Astrocyte of the cerebellum (primary cell): ENCODE results near the gene EGFL8.

ENCODE experiments used
- DNase-seq: peaks from one replicate; pipeline ENCODE4 v3.0.0-alpha.2; 2011; ENCODE audit warnings: low read depth
- H3K4me3 ChIP-seq: 2 replicates; pipeline ENCODE4 v1.5.1; 2011; ENCODE audit warnings: mild to moderate bottlenecking, low read depth, low read length, moderate library complexity
- CTCF ChIP-seq: IDR thresholded peaks from 2 replicates; pipeline ENCODE4 v1.5.1; 2012; ENCODE audit warnings: low read length, low read depth, moderate library complexity, mild to moderate bottlenecking; ENCODE audit errors: missing control alignments
- in situ Hi-C: cut with HindIII; loops from 2 replicates; pipeline ENCODE4 v1.10.0; 2017; ENCODE audit warnings: low sequenced_read_pairs

EGFL8 gene

GRCh38 chr6:32149092-32149755 lies 15.2 kb upstream of the EGFL8 start:
- peak overlapping the region; percentile 14 for H3K4me3 ChIP-seq
- in situ Hi-C loops = no loop called here
- no peak for DNase-seq
- TF ChIP-seq CTCF = no peak

- no peak overlapping the region for H3K4me3 ChIP-seq
- DNase-seq = no peak
- in situ Hi-C loops = no loop called here
Observed at GRCh38 chr6:32149932-32150870, 14.2 kb upstream of the EGFL8 start.

GRCh38 chr6:32151181-32151862 lies 13.1 kb upstream of the EGFL8 start:
- no peak for TF ChIP-seq CTCF
- no peak for DNase-seq
- in situ Hi-C loops = no loop called here
- H3K4me3 ChIP-seq = peak overlapping the region; percentile 10

More at GRCh38 chr6:32149932-32150870, 14.2 kb upstream of the EGFL8 start:
- no peak for TF ChIP-seq CTCF

- no peak for DNase-seq
- TF ChIP-seq CTCF = no peak
- H3K4me3 ChIP-seq = peak within 1 kb of the TSS; percentile 94
- in situ Hi-C loops = no loop called here
Observed at GRCh38 chr6:32151863-32152768, 12.3 kb upstream of the EGFL8 start, which contains the start of gene PRRT1. Gene PRRT1, minus strand, starts transcription at chr6:32151939. Its CDS starts 112 bp downstream, at chr6:32151827.

- in situ Hi-C loops = no loop called here
- TF ChIP-seq CTCF = no peak
- H3K4me3 ChIP-seq = peak overlapping the region; percentile 94
- no peak for DNase-seq
Observed at GRCh38 chr6:32152769-32153563, 11.4 kb upstream of the EGFL8 start.
